ENCODE results near the gene SHMT2. TPM values are rescaled to one million over a fixed set of nuclear protein-coding genes. Genes with fewer than 3 reads are reported as not detected.

SHMT2 gene
- 168 and 252 TPM in 2 replicates for total RNA-seq

GRCh38 chr12:57229634-57230380 is at the start of gene SHMT2:
Gene SHMT2, plus strand, starts transcription at chr12:57229711. Its CDS starts 68 bp downstream, at chr12:57229779.

DNA sequence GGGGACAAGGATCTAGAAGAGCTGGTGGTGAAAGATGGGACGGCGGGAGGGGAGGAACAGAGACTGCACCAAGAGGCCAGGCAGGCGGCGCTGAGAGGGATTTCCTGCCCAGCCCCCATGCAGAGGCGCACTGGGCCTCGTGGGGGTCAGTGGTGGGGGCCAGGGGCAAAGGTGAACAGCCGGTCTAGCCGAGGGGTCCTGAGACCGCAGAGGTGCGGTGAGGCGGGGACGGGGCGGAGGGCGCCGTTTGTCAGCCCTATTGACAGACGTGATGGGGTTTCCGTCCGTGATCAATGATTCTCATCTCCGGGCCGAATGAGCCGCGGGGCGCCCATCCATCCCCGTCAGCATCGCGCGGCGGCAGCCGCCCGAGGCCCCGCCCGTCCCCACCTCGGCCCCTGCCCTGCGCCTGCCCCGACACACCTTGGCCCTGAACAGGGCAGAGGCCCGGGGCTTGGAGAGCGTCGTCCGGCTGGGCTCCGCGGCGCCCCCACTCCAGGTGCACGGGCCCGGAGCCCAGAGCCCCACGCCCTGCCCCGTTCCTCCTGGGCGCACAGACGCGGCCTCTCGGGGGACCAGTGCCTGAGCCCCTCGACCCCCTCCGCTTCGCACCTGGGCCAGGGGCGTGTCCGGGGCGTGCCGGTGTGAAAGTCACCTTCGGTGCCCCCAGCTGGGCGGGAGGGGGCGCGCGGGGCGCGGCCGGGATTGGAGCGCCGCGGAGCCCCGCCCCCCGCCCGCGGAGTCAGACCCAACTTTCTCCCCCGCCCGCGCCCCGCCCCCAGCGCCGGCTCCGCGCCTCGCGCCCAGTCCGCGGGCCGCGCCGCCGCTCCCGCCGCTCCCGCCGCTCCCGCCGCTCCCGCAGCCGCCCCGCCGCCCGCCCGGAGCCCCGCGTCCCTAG is 13.2 kb upstream of the SHMT2 start, which contains the start of gene NXPH4:
Gene NXPH4 (plus strand): TSS at position 781 of the 898 bp plus-strand sequence. CDS start 176 bp downstream, outside the sequence.

DNA sequence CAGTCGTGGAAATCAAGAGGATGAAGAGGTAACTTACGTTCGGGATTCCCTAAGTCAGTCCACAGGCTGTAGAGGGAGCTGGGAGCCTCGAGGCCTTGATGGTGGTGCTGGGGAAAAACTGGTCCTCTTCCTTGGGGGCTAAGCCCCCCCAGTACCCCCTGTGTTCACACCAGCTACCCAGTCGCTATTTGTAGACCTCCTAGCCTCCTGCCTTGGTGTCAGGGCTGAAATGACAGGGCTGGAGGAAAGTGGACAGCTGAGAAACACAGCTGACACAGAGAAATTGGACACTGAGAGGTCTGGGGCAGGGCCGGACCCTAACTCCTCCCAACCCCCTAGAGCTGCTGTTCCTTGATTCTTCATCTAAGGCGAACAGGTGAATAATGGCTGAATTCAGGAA is 21.4 kb downstream of the SHMT2 start, which contains the start of gene STAC3:
Gene STAC3 (minus strand): TSS at position 232 of the 400 bp plus-strand sequence. CDS start 1,551 bp downstream, outside the sequence.

Small RNA genes within 50 kb of the gene (small RNA-seq; reads per million reads assigned to genes)
- gene MIR1228, result not detected

Other genes with a start within 250 kb of the SHMT2 start
- gene ZBTB39, start 223.2 kb upstream of the SHMT2 start, total RNA-seq, result 9.8 and 10.3 TPM in 2 replicates
- gene TAC3, start 213.2 kb upstream of the SHMT2 start, total RNA-seq, result 0.14 TPM in 1 of 2 replicates, not detected in the other
- 0.07 TPM in 1 of 2 replicates, not detected in the other for gene MYO1A, start 179.6 kb upstream of the SHMT2 start, total RNA-seq
- 18.0 and 25.7 TPM in 2 replicates for gene NEMP1, start 150.9 kb upstream of the SHMT2 start, total RNA-seq
- 8.3 and 9.8 TPM in 2 replicates for gene NAB2, start 140.6 kb upstream of the SHMT2 start, total RNA-seq
- gene STAT6, start 118.3 kb upstream of the SHMT2 start, total RNA-seq, result 70.3 and 79.0 TPM in 2 replicates
- 2.9 and 4.8 TPM in 2 replicates for gene LRP1, start 101.2 kb upstream of the SHMT2 start, total RNA-seq
- not detected in 2 replicates for gene LRP1-AS, start 82.1 kb upstream of the SHMT2 start, total RNA-seq
- gene NXPH4, start 12.9 kb upstream of the SHMT2 start, total RNA-seq, result 0.13 and 0.14 TPM in 2 replicates
- gene STAC3, start 21.5 kb downstream of the SHMT2 start, total RNA-seq, result not detected in 2 replicates
- 18.1 and 21.4 TPM in 2 replicates for gene R3HDM2, start 201.3 kb downstream of the SHMT2 start, total RNA-seq
- not detected in 2 replicates for gene INHBC, start 205.1 kb downstream of the SHMT2 start, total RNA-seq
- gene INHBE, start 225.6 kb downstream of the SHMT2 start, total RNA-seq, result not detected in 2 replicates
- 0.07 TPM in 1 of 2 replicates, not detected in the other for gene GLI1, start 230.1 kb downstream of the SHMT2 start, total RNA-seq